Body of pancreas (tissue), 4 donors: ENCODE data around the gene ZNF407.

ENCODE experiments used
- CTCF ChIP-seq, 7 experiments: fragments of 450-650 bp in 4 of 7; fragments of 200-600 bp in 3 of 7; sonication (generic) in 3 of 7; IDR thresholded peaks; one replicate each; pipeline ENCODE4 v1.5.1; 2016 to 2019; ENCODE audit warnings: antibody characterized with exemption in 7 of 7
- POLR2A ChIP-seq, 3 donors: fragments of 450-650 bp; IDR thresholded peaks; one replicate each; pipeline ENCODE4 v1.6.1; 2016; ENCODE audit warnings: antibody characterized with exemption in 3 of 3, mild to moderate bottlenecking in 2 of 3

- TF ChIP-seq CTCF (IDR thresholded peaks at IDR 0.05) (no peak), POLR2A (IDR thresholded peaks at IDR 0.05) (no peak)
Observed at GRCh38 chr18:74674487-74674886, 76.8 kb downstream of the ZNF407 start.
